GM12878 (cell line): ENCODE measurements around the gene SCUBE2. TPM values are rescaled to one million over a fixed set of nuclear protein-coding genes. Genes with fewer than 3 reads are reported as not detected.

Source experiments
- ATAC-seq: fragments of 200-7000 bp; cut with Tn5 transposase; 3 replicates; pipeline ENCODE4 v1.9.1; 2020; ENCODE audit warnings: mild to moderate bottlenecking, moderate library complexity
- BruUV-seq: library from RNA; stranded (reverse); fragments of 400-500 nt; replicated peaks from 2 replicates; lab custom pipeline; 2021; lab: Mats Ljungman, UMichigan
- CTCF ChIA-PET: fragments of 300-600 bp; sonication (Branson Sonifier 250); formaldehyde crosslinking; extraction: SDS; loops from one replicate; lab custom pipeline; 2021; ENCODE audit warnings: inconsistent platforms; lab: Yijun Ruan, JAX
- POLR2A ChIA-PET: fragments of 350-600 bp; formaldehyde crosslinking; extraction: SDS; loops from one replicate; lab custom pipeline; 2021; ENCODE audit warnings: inconsistent platforms; lab: Charles Lee
- RAD21 ChIA-PET: fragments of 300-600 bp; sonication (Branson Sonifier 250); formaldehyde crosslinking; loops from one replicate; lab custom pipeline; 2023; ENCODE audit warnings: antibody characterized with exemption; ENCODE audit not compliant: unreplicated experiment; lab: Charles Lee
- SMC1A ChIA-PET: fragments of 300-600 bp; sonication (Branson Sonifier 250); formaldehyde crosslinking; loops from one replicate; lab custom pipeline; 2023; ENCODE audit not compliant: unreplicated experiment, uncharacterized antibody; lab: Charles Lee
- DNase-seq: peaks from one replicate; pipeline ENCODE4 v3.0.0-alpha.2; 2011; ENCODE audit warnings: low read depth, low spot score
- FAIRE-seq: peaks from 3 replicates; lab custom pipeline; 2011; peaks lifted over from hg19 to GRCh38; lab: Jason Lieb, UNC
- H2AFZ ChIP-seq: 2 replicates; pipeline ENCODE4 v1.6.0; 2011; ENCODE audit warnings: low read depth, low read length, control low read depth; ENCODE audit not compliant: control insufficient read depth
- H3K27ac ChIP-seq: 2 replicates; pipeline ENCODE4 v1.5.1; 2011; ENCODE audit warnings: control low read depth; ENCODE audit not compliant: control insufficient read depth, insufficient read depth
- H3K27me3 ChIP-seq, 2 experiments: replicated peaks in 1 of 2; 2 replicates each; pipeline versions ENCODE4 v1.6.0 to v1.6.1; 2011; ENCODE audit warnings: low read length in 1 of 2; ENCODE audit not compliant: control insufficient read depth in 2 of 2, insufficient read depth in 2 of 2
- H3K36me3 ChIP-seq, 2 experiments: 2 replicates each; pipeline ENCODE4 v1.5.1; 2011; ENCODE audit warnings: low read length in 1 of 2; ENCODE audit not compliant: control insufficient read depth in 2 of 2, insufficient read depth in 2 of 2
- H3K4me1 ChIP-seq: 2 replicates; pipeline ENCODE4 v1.6.1; 2011; ENCODE audit warnings: mild to moderate bottlenecking, low read length, moderate library complexity, mixed read lengths; ENCODE audit not compliant: control insufficient read depth, insufficient read depth
- H3K4me2 ChIP-seq: 2 replicates; pipeline ENCODE4 v1.6.0; 2011; ENCODE audit warnings: control low read depth; ENCODE audit not compliant: control insufficient read depth, insufficient read depth
- H3K4me3 ChIP-seq: fragments of 200-600 bp; sonication (generic); 2 replicates; pipeline ENCODE4 v1.5.1; 2016
- H3K79me2 ChIP-seq: 2 replicates; pipeline ENCODE4 v1.6.0; 2011; ENCODE audit warnings: low read length; ENCODE audit not compliant: control insufficient read depth, insufficient read depth
- H3K9ac ChIP-seq: 2 replicates; pipeline ENCODE4 v1.8.0; 2011; ENCODE audit warnings: low read length, control low read depth, mixed read lengths; ENCODE audit not compliant: control insufficient read depth, insufficient read depth
- H3K9me3 ChIP-seq: replicated peaks from 3 replicates; pipeline ENCODE4 v1.5.1; 2011; ENCODE audit warnings: mild to moderate bottlenecking, low read length; ENCODE audit not compliant: control insufficient read depth, insufficient read depth
- H4K20me1 ChIP-seq: 2 replicates; pipeline ENCODE4 v1.6.0; 2011; ENCODE audit not compliant: control insufficient read depth, insufficient read depth
- BMI1 ChIP-seq: fragments of 450-650 bp; IDR thresholded peaks from 2 replicates; pipeline ENCODE4 v1.6.1; 2016; ENCODE audit warnings: mild to moderate bottlenecking, moderate library complexity, borderline replicate concordance
- CHD2 ChIP-seq: IDR thresholded peaks from 2 replicates; pipeline ENCODE4 v1.6.1; 2011; ENCODE audit warnings: low read depth, low read length, improper control_type of control experiment, borderline replicate concordance
- CREB1 ChIP-seq: IDR thresholded peaks from 2 replicates; pipeline ENCODE4 v1.6.1; 2012; ENCODE audit warnings: low read depth, mild to moderate bottlenecking, inconsistent platforms
- HDGF ChIP-seq: fragments of 450-650 bp; IDR thresholded peaks from 2 replicates; pipeline ENCODE4 v1.6.1; 2016; ENCODE audit warnings: antibody characterized with exemption
- KAT2A ChIP-seq: conservative IDR thresholded peaks from 2 replicates; pipeline ENCODE4 v1.6.1; 2011; ENCODE audit warnings: low read depth, low read length; ENCODE audit not compliant: control insufficient read depth
- MYB ChIP-seq: fragments of 150-350 bp; IDR thresholded peaks from 2 replicates; pipeline ENCODE4 v1.6.1; 2014; ENCODE audit warnings: mild to moderate bottlenecking, low read depth, low read length, borderline replicate concordance
- POLR2AphosphoS2 ChIP-seq: IDR thresholded peaks from 2 replicates; pipeline ENCODE4 v1.6.1; 2011; ENCODE audit warnings: low read depth, mild to moderate bottlenecking, low read length, improper control_type of control experiment, moderate library complexity
- RB1 ChIP-seq: fragments of 450-650 bp; formaldehyde crosslinking; IDR thresholded peaks from 2 replicates; pipeline ENCODE4 v1.6.1; 2017; ENCODE audit warnings: mild to moderate bottlenecking, borderline replicate concordance
- SIN3A ChIP-seq: IDR thresholded peaks from 2 replicates; pipeline ENCODE4 v1.6.1; 2012; ENCODE audit warnings: low read depth, low read length, improper control_type of control experiment
- YBX1 ChIP-seq: fragments of 450-650 bp; IDR thresholded peaks from 2 replicates; pipeline ENCODE4 v1.6.1; 2016; ENCODE audit warnings: antibody characterized with exemption
- ZNF207 ChIP-seq: fragments of 450-650 bp; IDR thresholded peaks from 2 replicates; pipeline ENCODE4 v1.6.1; 2014; ENCODE audit warnings: antibody characterized with exemption, mild to moderate bottlenecking, borderline replicate concordance
- ZSCAN29 ChIP-seq: fragments of 450-650 bp; IDR thresholded peaks from 2 replicates; pipeline ENCODE4 v1.6.1; 2017; ENCODE audit warnings: mild to moderate bottlenecking, moderate library complexity
- WGBS: methylation state at CpG from one replicate; pipeline ENCODE4 v1.1.6; 2016; ENCODE audit warnings: low lambda C conversion rate; ENCODE audit not compliant: insufficient replicate concordance, insufficient coverage; ENCODE audit errors: missing lambda C conversion rate; 5-methylcytosine and 5-hydroxymethylcytosine counted together
- in situ Hi-C: fragments of 300-500 bp; cut with MboI; formaldehyde crosslinking; loops from 9 replicates; pipeline ENCODE4 v1.14.3; 2018; ENCODE audit warnings: mixed read lengths
- intact Hi-C: fragments of 100-400 bp; cut with micrococcal nuclease; formaldehyde crosslinking; loops from one replicate; pipeline ENCODE4 v1.14.2; 2022; ENCODE audit not compliant: unreplicated experiment
- polyA plus RNA-seq, 11 experiments: library from polyadenylated mRNA; depleted of rRNA in 4 of 11; unstranded in 6 of 11; stranded (reverse) in 5 of 11; fragments of >200 nt; fragmentation: Nextera tagmentation in 4 of 11; fragmentation: Illumina TruSeq in 1 of 11; extraction: Ambion mirVana in 4 of 11; extraction: Trizol in 1 of 11; gene quantifications; 1 replicate in 1 of 11; 2 replicates in 10 of 11; pipeline versions ENCODE4 v1.2.1 to v1.2.3, GENCODE V29; 2011 to 2016; ENCODE audit warnings: inconsistent platforms in 2 of 11, missing spikeins in 2 of 11, low read depth in 1 of 11
- total RNA-seq, 4 experiments: library from RNA; depleted of rRNA in 3 of 4; stranded (reverse); fragments of >200 nt in 3 of 4; fragmentation: Illumina TruSeq in 1 of 4; extraction: Trizol in 1 of 4; gene quantifications; 2 replicates each; pipeline versions ENCODE4 v1.2.1 to v1.2.3, GENCODE V29; 2013 to 2021
- TF ChIP-seq, protein P1 (sequence below): fragments of 450-650 bp; IDR thresholded peaks from 2 replicates; pipeline ENCODE4 v1.6.1; 2017; ENCODE audit warnings: mild to moderate bottlenecking
- TF ChIP-seq, protein P2 (sequence below): IDR thresholded peaks from 2 replicates; pipeline ENCODE4 v1.6.1; 2012; ENCODE audit warnings: low read length, inconsistent platforms
- TF ChIP-seq, protein P3 (sequence below): fragments of 450-650 bp; IDR thresholded peaks from 2 replicates; pipeline ENCODE4 v1.6.1; 2014; ENCODE audit warnings: mild to moderate bottlenecking
- TF ChIP-seq, protein P4 (sequence below): fragments of 450-650 bp; IDR thresholded peaks from 2 replicates; pipeline ENCODE4 v1.6.1; 2016; ENCODE audit warnings: mild to moderate bottlenecking
- TF ChIP-seq, protein P5 (sequence below): fragments of 450-650 bp; IDR thresholded peaks from 2 replicates; pipeline ENCODE4 v1.6.1; 2016; ENCODE audit warnings: mild to moderate bottlenecking

The SCUBE2 gene
- total and polyA plus RNA-seq, 10 of the 15 experiments (the other 5 are each of a cell fraction or from before 2014, with no cell fraction given): 0.12 to 0.56 (median 0.31) TPM; not detected in 2

DNA sequence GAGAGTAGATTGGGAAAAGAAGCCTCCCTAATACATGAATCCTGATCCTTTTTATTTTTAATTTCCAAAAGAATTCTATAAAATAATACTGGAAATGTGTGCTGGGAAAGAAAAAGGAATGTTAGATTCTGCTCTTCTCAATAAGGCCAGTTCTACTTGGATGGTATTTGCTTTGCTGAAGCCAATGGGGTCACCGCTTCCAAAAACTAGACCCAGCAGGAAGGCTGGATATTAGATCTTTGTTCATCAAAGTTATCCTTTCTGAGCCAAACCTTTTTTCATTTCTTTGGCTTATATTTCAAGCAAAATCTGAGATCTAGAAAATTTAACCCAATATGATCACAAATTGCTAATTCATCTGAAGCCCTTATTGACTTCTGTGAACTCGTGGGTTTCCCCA, 41.4 kb downstream of the SCUBE2 start (continued):
- TF ChIP-seq, protein P1, sequence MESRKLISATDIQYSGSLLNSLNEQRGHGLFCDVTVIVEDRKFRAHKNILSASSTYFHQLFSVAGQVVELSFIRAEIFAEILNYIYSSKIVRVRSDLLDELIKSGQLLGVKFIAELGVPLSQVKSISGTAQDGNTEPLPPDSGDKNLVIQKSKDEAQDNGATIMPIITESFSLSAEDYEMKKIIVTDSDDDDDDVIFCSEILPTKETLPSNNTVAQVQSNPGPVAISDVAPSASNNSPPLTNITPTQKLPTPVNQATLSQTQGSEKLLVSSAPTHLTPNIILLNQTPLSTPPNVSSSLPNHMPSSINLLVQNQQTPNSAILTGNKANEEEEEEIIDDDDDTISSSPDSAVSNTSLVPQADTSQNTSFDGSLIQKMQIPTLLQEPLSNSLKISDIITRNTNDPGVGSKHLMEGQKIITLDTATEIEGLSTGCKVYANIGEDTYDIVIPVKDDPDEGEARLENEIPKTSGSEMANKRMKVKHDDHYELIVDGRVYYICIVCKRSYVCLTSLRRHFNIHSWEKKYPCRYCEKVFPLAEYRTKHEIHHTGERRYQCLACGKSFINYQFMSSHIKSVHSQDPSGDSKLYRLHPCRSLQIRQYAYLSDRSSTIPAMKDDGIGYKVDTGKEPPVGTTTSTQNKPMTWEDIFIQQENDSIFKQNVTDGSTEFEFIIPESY: no peak
- no peak for TF ChIP-seq POLR2AphosphoS2
- no peak for TF ChIP-seq ZNF207
- no peak for TF ChIP-seq MYB
- TF ChIP-seq CHD2: no peak

DNA sequence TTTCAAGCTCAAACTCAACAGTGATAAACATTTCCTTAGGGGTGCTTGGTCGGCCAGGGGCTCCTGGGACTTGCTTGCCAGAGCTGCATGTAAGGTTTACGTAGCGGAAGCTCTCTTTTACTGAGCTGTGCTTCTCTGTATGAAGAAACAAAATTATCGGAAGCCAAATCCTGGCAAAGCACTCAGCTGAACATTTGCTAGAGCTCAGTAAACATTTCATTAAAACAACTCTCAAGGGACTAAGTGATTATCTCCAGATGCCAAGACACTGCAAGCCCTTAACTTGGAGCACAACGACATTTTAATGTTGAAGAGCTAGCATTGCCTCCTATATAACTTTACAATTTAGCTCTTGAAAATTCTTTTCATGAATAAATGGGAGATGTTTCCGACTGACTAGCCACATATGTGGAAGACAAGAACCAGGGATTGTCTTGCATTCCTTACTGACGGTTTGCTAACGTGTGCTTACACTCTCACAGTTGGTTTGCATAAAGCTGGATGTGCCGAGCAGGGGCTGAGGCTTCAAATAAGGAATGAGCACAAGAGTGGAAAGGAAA, 43.4 kb downstream of the SCUBE2 start:
- H3K4me1 ChIP-seq: no peaks in the 10 kb centered on the region
- H4K20me1 ChIP-seq: no peaks in the 10 kb centered on the region
- H3K79me2 ChIP-seq: no peaks in the 10 kb centered on the region
- ATAC-seq: no peak
- H3K4me3 ChIP-seq: no peak overlapping the region
- RAD21 ChIA-PET: interaction anchor here (1.2 to 2.0 kb wide), 2 partner anchors 32 to 89 kb away, joined by 3 to 5 read pairs; no protein-coding TSS in a partner anchor
- intact Hi-C loops: no loop called here
- POLR2A ChIA-PET: no interaction called here
- no TSS peak for BruUV-seq
- SMC1A ChIA-PET: interaction anchor here (1.0 to 2.1 kb wide), 4 partner anchors 10 to 88 kb away, joined by 4 to 6 read pairs (median 4); no protein-coding TSS in a partner anchor
- H2AFZ ChIP-seq: no peak overlapping the region
- no peak for FAIRE-seq
- no peak for DNase-seq
- H3K36me3 ChIP-seq: no peaks in the 10 kb centered on the region
- no peak overlapping the region for H3K4me2 ChIP-seq
- H3K9ac ChIP-seq: no peak overlapping the region
- no peak overlapping the region for H3K27ac ChIP-seq
- 60% methylated on average over 9 of the region's 9 CpGs for WGBS
- CTCF ChIA-PET: interaction anchor here (0.7 to 2.5 kb wide), 8 partner anchors 8 to 75 kb away, joined by 3 to 13 read pairs (median 4); no protein-coding TSS in a partner anchor
- H3K9me3 ChIP-seq: no peaks in the 10 kb centered on the region; the same call in 2 of the 3 replicates
- H3K27me3 ChIP-seq: no peaks in the 10 kb centered on the region
- in situ Hi-C loops: no loop called here
- TF ChIP-seq HDGF (no peak), ZSCAN29 (no peak), CREB1 (no peak), SIN3A (no peak), RB1 (no peak), KAT2A (no peak), YBX1 (no peak), BMI1 (no peak)
- TF ChIP-seq, protein P2, sequence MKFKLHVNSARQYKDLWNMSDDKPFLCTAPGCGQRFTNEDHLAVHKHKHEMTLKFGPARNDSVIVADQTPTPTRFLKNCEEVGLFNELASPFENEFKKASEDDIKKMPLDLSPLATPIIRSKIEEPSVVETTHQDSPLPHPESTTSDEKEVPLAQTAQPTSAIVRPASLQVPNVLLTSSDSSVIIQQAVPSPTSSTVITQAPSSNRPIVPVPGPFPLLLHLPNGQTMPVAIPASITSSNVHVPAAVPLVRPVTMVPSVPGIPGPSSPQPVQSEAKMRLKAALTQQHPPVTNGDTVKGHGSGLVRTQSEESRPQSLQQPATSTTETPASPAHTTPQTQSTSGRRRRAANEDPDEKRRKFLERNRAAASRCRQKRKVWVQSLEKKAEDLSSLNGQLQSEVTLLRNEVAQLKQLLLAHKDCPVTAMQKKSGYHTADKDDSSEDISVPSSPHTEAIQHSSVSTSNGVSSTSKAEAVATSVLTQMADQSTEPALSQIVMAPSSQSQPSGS: no peak
- TF ChIP-seq, protein P3, sequence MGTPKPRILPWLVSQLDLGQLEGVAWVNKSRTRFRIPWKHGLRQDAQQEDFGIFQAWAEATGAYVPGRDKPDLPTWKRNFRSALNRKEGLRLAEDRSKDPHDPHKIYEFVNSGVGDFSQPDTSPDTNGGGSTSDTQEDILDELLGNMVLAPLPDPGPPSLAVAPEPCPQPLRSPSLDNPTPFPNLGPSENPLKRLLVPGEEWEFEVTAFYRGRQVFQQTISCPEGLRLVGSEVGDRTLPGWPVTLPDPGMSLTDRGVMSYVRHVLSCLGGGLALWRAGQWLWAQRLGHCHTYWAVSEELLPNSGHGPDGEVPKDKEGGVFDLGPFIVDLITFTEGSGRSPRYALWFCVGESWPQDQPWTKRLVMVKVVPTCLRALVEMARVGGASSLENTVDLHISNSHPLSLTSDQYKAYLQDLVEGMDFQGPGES: no peak
- TF ChIP-seq, protein P4, sequence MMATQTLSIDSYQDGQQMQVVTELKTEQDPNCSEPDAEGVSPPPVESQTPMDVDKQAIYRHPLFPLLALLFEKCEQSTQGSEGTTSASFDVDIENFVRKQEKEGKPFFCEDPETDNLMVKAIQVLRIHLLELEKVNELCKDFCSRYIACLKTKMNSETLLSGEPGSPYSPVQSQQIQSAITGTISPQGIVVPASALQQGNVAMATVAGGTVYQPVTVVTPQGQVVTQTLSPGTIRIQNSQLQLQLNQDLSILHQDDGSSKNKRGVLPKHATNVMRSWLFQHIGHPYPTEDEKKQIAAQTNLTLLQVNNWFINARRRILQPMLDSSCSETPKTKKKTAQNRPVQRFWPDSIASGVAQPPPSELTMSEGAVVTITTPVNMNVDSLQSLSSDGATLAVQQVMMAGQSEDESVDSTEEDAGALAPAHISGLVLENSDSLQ: no peak
- TF ChIP-seq, protein P5, sequence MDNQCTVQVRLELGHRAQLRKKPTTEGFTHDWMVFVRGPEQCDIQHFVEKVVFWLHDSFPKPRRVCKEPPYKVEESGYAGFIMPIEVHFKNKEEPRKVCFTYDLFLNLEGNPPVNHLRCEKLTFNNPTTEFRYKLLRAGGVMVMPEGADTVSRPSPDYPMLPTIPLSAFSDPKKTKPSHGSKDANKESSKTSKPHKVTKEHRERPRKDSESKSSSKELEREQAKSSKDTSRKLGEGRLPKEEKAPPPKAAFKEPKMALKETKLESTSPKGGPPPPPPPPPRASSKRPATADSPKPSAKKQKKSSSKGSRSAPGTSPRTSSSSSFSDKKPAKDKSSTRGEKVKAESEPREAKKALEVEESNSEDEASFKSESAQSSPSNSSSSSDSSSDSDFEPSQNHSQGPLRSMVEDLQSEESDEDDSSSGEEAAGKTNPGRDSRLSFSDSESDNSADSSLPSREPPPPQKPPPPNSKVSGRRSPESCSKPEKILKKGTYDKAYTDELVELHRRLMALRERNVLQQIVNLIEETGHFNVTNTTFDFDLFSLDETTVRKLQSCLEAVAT: no peak
